ENCODE results near the gene GABBR2. TPM values are rescaled to one million over a fixed set of nuclear protein-coding genes. Genes with fewer than 3 reads are reported as not detected.

GABBR2 gene
- total and polyA plus RNA-seq, 2 of the 8 experiments (the other 6 are each of a cell fraction or from before 2014, with no cell fraction given) = 0.50 to 1.2 TPM

- TF ChIP-seq SP1 (IDR thresholded peaks at IDR 0.05; ENCODE audit: low read depth, low read length) (no peak), CHD7 (IDR thresholded peaks at IDR 0.05; ENCODE audit: insufficient replicate concordance, low read length) (no peak), CTBP2 (IDR thresholded peaks at IDR 0.05; ENCODE audit: borderline replicate concordance, insufficient read depth, insufficient read length, low read length) (no peak), SRF (IDR thresholded peaks at IDR 0.05; ENCODE audit: low read depth, low read length) (no peak)
Observed at GRCh38 chr9:98284754-98285153, 424.0 kb downstream of the GABBR2 start (continued).

All from H1 (cell line).